ENCODE measurements around the gene LRMDA. TPM values are rescaled to one million over a fixed set of nuclear protein-coding genes. Genes with fewer than 3 reads are reported as not detected.

The LRMDA gene
- total RNA-seq, 3 donors from 2014 or later: 8.3 to 17.1 (median 11.1) TPM

DNA sequence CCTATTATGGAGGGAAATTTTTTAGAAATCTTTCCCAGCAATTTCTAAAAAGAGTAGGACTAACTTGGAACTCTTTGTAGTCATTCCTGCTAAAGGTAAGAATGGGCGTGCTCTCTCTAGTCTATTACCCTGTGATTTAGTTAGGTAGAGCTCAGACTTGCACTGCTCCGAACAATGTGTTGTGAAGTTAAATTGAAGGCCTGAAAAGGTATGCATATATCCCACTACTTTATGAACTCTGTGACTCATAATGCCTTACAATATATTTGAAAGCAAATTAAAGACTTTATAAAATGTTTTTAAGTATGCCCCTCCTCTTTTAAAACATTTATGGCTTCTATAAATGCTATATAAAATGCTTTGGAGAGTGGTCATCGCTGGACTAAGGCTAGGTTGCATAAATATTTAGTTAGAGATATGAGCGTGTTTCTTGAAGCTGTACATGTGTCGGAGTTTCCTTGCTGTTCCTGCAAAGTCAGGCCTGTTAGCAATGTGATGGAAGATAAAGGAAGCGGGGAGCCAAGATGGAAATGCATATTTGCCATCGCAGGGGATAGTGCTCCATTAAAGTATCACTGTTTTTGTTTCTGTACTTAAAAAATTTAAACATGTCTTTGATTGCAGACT is 761.4 kb downstream of the LRMDA start:
- Histone ChIP-seq H3K4me1 (no peaks in the 10 kb centered on the region), H3K36me3 (no peaks in the 10 kb centered on the region), H3K9me3 (no peaks in the 10 kb centered on the region), H3K27ac (no peak overlapping the region), H3K27me3 (no peaks in the 10 kb centered on the region), H3K4me3 (no peak overlapping the region)
- TF ChIP-seq, protein P1, sequence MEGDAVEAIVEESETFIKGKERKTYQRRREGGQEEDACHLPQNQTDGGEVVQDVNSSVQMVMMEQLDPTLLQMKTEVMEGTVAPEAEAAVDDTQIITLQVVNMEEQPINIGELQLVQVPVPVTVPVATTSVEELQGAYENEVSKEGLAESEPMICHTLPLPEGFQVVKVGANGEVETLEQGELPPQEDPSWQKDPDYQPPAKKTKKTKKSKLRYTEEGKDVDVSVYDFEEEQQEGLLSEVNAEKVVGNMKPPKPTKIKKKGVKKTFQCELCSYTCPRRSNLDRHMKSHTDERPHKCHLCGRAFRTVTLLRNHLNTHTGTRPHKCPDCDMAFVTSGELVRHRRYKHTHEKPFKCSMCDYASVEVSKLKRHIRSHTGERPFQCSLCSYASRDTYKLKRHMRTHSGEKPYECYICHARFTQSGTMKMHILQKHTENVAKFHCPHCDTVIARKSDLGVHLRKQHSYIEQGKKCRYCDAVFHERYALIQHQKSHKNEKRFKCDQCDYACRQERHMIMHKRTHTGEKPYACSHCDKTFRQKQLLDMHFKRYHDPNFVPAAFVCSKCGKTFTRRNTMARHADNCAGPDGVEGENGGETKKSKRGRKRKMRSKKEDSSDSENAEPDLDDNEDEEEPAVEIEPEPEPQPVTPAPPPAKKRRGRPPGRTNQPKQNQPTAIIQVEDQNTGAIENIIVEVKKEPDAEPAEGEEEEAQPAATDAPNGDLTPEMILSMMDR (IDR thresholded peaks at IDR 0.05): no peak
- TF ChIP-seq POLR2A (IDR thresholded peaks at IDR 0.05) (no peak), POLR2AphosphoS5 (IDR thresholded peaks at IDR 0.05) (no peak)
- no peak for DNase-seq (ENCODE audit: low spot score in 2 of 2)
- intact Hi-C loops (cut with DNase I; ENCODE audit: low total_unique reads): no loop called here

- H3K4me3 ChIP-seq: no peak overlapping the region
- H3K4me1 ChIP-seq: no peaks in the 10 kb centered on the region
- no peak overlapping the region for H3K27ac ChIP-seq
- no peaks in the 10 kb centered on the region for H3K36me3 ChIP-seq
- TF ChIP-seq POLR2AphosphoS5 (IDR thresholded peaks at IDR 0.05): no peak
- no peak for TF ChIP-seq POLR2A (IDR thresholded peaks at IDR 0.05)
- TF ChIP-seq, protein P1 (IDR thresholded peaks at IDR 0.05): no peak
- no peaks in the 10 kb centered on the region for H3K27me3 ChIP-seq
- intact Hi-C loops (cut with DNase I; ENCODE audit: low total_unique reads): no loop called here
- H3K9me3 ChIP-seq: no peaks in the 10 kb centered on the region
- DNase-seq (ENCODE audit: low spot score in 2 of 2): no peak
These were observed 764.4 kb downstream of the LRMDA start for GRCh38 chr10:76195654-76196390.

DNA sequence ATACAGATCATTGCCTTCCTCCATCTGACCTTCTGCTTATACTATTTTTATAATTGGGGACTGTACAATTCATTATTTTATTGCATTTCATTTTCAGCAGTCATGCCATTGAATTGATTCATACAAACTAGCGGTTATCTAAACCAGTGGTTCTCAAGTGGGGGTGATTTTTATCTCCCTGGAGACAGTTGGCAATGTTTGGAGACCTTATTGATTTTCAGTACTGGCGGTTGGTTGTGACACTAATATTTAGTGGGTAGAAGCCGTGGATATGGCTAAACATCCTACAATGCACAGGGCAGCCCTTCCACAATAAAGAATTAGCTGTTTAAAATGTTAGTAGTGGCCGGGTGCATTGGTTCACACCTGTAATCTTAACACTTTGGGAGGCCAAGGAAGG is 765.9 kb downstream of the LRMDA start:
- H3K27me3 ChIP-seq: no peaks in the 10 kb centered on the region
- no peak overlapping the region for H3K27ac ChIP-seq
- H3K36me3 ChIP-seq: no peaks in the 10 kb centered on the region
- intact Hi-C loops (cut with DNase I; ENCODE audit: low total_unique reads): no loop called here
- no peaks in the 10 kb centered on the region for H3K4me1 ChIP-seq
- H3K9me3 ChIP-seq: no peaks in the 10 kb centered on the region
- no peak for DNase-seq (ENCODE audit: low spot score in 2 of 2)
- TF ChIP-seq, protein P1 (IDR thresholded peaks at IDR 0.05): no peak
- TF ChIP-seq POLR2A (IDR thresholded peaks at IDR 0.05): no peak
- H3K4me3 ChIP-seq: no peak overlapping the region

GRCh38 chr10:76198287-76199035 is 767.0 kb downstream of the LRMDA start:
- no peak overlapping the region for H3K4me3 ChIP-seq
- no peak for TF ChIP-seq POLR2AphosphoS5 (IDR thresholded peaks at IDR 0.05)
- TF ChIP-seq POLR2A (IDR thresholded peaks at IDR 0.05): no peak
- TF ChIP-seq, protein P1 (IDR thresholded peaks at IDR 0.05): no peak
- no peaks in the 10 kb centered on the region for H3K27me3 ChIP-seq
- no peak overlapping the region for H3K27ac ChIP-seq
- no peaks in the 10 kb centered on the region for H3K9me3 ChIP-seq
- DNase-seq (ENCODE audit: low spot score in 2 of 2): no peak
- H3K4me1 ChIP-seq: no peaks in the 10 kb centered on the region
- intact Hi-C loops (cut with DNase I; ENCODE audit: low total_unique reads): no loop called here
- H3K36me3 ChIP-seq: no peaks in the 10 kb centered on the region

- Histone ChIP-seq H3K4me1 (no peaks in the 10 kb centered on the region), H3K9me3 (no peaks in the 10 kb centered on the region), H3K36me3 (no peaks in the 10 kb centered on the region), H3K4me3 (no peak overlapping the region), H3K27ac (no peak overlapping the region), H3K27me3 (no peaks in the 10 kb centered on the region)
- no peak for DNase-seq (ENCODE audit: low spot score in 2 of 2)
- TF ChIP-seq POLR2A (IDR thresholded peaks at IDR 0.05): no peak
- intact Hi-C loops (cut with DNase I; ENCODE audit: low total_unique reads): no loop called here
These were observed 770.5 kb downstream of the LRMDA start for GRCh38 chr10:76201962-76202361.
